CD4-positive, alpha-beta T cell treated with Interleukin-17A for 1 hour (primary cell): ENCODE results near the gene PAPPA.

Experiments
- DNase-seq: peaks from one replicate; pipeline ENCODE4 v3.0.0-alpha.2; 2020

Gene PAPPA

DNA sequence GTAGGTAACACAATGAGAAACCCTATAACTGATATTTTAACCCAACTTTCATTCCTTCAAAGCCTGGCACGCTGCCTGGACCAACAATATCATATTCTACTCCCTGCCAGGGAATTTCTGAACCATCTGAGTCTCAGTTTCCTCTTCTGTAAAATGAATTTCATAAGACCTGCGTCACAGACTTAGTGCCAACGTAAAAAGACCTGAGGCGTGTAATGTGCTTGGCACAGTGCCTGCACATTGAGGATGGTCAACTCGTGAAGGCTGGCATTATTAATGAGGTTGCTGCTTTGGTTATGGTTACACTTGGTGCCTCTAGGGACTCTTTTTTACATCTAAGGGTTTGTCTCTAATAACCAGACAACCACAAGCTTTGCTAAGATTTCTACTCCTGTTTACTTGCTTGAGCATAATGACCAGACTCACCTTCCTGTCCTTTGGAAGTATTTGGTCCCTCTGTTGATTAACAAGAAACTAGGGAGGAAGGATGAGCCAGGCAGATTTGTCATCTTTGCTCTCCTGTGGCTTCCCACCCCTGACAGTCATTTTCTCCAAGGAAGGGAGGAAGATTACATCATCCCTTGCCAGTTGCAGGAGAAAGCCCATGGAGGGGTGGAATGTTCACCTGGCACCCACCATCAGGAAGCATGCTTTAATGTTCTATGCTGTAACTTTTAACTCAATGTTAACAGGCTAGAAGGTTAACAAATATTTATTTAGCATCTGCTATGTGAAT is 79.0 kb downstream of the PAPPA start:
- no peak for DNase-seq

DNA sequence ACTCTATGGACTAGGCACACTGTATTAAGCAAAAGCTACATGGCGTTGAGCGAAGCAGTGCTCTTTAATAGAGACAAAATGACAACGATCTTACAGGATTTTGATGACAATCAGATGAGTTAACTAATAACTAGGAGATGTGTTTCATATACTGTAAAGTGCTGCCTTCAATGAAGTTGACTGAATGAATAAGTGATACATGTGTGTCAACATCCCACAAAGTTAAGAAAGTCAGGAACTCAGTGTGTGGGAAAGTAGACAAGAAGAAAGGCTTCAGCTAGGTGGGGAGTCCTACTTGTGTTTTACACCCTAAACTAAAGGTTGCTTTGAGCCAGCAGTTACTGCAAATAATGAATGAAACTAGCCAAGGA is 79.6 kb downstream of the PAPPA start:
- no peak for DNase-seq

DNA sequence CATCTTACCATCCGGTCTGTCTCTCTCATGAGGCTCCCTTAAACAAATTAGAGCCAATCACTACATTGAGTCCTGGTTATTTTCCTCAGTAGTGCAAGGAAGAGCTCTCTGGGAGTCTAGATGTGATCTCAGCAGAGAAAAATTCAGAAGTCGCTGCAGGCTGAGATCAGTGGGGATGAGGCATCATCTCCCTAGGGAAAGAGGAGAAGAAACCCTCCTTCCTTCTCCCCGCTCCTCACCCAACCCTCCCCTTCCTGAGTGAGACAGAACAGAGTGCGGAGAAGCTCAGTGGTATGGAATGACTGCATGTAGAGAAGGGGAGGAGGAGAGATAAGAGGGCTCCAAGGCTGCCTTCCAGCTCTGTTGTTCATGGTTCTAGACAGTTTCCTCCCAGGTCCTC is 80.5 kb downstream of the PAPPA start:
- DNase-seq: no peak

DNA sequence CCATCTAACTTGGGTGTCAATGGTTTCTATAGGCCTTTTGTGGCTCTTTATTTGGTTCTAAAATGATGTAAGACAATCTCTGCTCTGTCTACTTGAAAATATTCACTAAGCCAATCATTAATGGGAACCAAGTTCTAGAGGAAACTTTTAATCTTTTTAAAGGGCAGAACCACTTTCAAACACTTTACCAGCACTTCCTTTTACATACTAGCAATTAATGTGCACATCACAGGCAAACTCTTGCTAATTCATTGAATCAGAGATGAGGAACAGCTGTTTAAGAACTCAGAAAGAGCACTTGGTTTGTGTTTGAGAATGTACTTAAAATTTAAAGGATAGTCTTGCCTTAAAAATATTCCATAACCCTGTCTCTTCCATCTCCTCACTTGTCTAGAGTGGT is 83.4 kb downstream of the PAPPA start:
- no peak for DNase-seq

DNA sequence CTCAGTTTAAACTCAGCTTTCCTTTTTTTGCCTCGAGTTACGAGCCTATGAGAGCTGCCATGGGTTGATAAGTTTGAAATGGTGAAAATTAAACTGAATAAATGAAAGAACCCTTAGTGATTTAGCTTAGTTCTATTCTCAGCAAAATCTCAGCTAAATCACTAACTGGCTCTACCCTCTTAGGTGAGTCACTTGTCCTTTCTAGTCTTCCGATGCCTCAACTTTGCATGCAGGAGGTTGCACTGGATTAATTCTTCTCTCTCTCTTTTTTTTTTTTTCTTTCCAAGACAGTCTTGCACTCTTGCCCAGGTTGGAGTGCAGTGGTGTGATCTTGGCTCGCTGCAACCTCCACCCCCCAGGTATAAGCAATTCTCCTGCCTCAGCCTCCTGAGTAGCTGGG is 83.9 kb downstream of the PAPPA start:
- DNase-seq: no peak

DNA sequence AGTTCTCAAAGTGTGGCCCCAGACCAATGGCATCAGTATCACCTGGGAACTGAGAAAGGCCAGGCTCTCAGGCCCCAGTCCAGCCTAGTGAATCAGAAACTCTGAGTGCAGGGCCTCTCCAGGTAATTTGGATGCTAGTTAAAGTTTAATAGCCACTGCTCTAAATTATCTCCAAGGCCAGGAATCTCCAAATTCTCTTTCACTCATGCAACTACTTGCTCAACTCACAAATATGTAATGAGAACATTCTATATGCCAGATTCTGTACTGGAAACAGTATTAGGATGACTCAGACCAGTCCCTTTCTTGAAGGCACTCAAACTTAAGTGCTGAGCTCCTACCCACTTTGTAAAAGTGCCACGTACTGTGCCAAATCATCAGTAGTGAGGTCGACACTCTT is 84.6 kb downstream of the PAPPA start:
- no peak for DNase-seq

DNA sequence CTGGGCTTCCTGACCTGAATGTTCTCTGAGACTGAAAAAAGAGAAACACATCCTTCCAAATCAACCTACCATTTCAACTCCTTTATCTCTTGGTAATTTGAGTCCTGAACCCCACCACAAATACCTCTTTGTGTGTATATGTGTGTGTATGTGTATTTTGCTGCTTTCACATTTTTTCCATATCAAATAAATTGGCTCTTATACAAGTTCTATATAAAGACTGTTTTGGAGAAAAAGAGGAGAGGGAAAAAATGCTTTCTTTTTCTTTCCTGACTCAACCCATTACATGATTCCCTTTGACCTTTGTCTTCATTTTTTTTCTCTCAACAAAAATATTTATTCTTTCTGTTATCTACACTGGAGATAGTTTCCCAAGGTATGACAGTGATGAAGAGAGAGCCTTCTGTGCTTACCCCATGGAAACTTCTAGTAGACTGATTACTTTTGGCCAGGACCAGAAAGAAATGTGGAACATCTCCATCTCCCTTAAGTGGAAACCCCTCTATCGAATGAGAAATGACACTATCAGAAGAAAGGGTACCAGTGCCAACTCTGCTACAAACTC is 85.3 kb downstream of the PAPPA start:
- DNase-seq: no peak

DNA sequence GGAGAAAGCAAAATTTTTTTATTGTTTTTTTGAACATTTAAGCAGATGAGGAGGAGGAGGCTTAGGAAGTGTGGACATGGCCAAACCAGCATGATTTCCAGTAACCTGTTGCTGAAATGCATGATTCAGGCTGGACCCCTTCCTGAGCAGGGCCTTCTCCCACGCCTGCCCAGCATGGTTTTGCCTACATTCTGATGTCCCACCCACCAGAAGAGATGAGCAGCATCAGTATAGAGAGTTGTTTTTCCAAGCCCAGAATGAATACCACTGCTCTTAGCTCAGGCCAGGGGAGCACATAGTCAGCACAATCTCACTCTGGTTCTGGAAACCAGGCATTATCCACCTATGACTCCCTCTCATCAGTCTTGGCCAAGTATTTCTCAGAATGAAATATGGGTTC is 90.1 kb downstream of the PAPPA start:
- DNase-seq: no peak

DNA sequence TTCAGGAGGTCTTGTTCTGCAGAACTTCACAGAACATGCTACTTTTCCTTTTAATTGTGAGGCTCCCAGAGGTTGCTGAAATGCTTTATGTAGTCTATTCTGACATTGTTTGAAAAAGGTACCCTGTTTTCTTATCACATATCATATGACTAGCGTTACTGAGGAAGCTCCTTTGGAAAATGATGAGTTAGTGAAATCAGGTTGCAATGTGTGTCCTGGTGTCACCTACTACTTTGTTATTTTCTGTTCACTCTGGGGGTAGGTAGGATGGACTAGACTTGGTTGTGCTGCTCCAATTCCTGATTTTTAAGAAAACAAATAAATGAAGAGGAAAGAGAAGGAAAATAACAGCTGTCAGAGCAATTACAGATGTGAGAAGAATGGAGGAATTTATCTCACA is 93.7 kb downstream of the PAPPA start:
- no peak for DNase-seq

DNA sequence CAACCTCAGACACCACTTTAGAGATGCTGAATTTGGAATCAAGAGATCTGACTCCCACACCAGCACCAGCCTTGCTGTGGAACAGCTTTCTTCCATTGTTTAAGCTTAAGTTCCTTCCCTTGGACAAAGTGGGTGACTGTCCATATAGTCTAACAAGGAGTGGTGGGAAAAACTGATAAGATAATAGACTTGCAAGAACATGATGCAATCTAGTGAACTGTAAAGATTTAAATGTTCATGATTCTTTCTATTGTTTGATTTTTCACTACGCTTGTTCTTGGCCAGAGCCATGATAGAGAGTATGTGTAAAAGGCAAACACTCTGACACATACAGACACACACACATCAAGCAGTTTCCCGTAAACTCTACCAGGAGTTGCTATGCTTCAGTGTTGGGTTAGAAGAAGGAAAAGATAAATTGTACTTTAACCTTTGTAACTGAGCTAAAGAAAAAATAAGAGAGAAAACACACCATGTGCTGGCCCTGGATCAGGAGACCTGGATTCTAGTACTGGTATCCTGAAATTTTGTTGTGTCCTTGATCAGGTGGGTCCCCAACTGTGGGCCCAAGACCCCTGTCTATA is 94.3 kb downstream of the PAPPA start:
- no peak for DNase-seq

DNA sequence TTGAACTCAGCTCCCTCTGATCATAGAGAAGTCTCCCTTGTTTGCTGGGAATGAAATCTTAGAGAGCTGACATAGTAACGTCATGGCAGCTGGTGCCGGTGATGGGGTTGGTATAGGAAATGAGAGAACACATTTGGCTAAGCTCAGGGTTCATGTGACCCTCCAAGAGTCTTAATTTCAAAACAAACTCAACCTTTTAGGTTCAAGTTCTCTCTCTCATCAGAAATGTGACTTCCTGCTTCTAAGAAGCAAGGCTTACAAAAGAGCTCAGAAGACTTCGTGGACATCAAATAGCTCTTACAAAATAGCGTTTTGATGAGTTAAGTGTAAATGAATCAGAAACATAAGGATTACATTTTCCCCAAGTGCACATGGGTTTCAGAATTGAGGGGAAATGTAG is 97.3 kb downstream of the PAPPA start:
- no peak for DNase-seq

DNA sequence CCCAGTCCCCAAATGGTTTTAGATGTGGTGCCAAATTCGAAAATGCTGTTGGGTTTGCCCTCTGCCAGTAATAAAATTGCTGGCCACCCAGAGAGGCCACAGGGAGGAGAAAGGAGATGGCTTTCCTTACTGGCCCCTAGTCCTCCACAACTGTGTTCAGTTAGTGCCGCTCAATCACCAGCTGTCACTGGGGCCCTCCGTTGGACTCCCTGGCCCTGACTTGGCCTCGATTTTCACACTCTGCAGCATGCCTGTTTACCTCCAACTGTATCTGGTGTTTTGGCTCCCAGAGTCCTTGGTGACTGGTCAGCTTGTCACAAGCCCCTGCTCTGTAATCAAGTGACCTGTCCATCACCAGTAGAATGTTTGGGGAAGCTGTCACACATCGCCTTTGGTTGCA is 97.8 kb downstream of the PAPPA start:
- no peak for DNase-seq

DNA sequence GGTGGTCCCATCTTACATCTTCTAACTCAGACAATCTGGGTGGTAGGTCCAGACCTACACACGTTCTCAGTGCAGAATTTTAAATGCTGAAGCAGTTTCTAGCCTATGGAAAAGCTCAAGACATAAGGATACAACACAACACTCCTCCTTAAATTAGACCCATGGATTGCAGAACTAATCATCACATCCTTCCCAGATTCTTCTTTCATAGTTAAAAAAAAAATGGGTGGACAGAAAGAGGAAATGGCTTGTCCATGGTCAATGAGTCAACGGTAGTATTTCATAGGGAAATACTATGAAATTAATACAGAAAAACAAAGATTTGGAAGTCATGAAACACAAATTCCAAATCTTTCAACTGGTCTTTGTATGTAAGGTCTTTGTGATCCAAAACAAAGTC is 106.9 kb downstream of the PAPPA start:
- DNase-seq: no peak

DNA sequence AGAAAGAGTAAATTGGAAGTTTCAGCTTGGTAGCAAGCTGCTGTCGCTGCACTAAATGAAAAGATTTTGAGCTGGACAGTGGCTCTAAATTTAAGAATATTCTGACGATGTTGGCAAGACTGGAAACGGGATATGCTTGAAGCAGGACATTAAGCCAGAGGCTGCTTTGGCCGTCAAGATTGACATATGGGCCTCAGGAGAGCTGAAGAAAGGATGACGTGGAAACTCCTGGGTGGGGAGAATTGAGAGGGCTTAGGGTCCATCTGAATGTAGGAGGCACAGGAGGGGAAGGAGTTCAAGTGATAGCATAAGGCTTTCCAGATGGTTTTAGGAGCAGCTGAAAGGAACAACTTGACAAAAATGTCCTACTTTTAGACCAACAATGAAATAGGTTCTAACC is 108.9 kb downstream of the PAPPA start:
- no peak for DNase-seq

DNA sequence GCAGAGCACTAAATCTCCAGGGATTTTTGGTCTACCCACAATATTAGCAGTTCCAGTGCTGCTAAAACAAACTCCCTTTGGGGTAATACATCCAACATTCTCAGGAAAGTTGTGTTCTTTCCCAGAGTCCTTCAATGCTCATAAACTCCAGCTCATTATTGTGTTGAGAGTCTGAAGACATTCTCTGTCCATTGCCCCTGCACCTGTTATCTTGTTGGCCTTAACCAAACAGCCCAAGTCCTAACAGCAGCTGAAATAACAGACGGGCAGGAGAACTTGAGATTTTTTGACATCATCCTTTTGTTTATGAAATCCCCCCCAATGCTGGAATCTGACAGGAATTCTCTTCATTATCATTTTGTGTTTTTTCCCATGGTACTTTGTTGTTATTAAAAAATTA is 110.8 kb downstream of the PAPPA start:
- DNase-seq: no peak

DNA sequence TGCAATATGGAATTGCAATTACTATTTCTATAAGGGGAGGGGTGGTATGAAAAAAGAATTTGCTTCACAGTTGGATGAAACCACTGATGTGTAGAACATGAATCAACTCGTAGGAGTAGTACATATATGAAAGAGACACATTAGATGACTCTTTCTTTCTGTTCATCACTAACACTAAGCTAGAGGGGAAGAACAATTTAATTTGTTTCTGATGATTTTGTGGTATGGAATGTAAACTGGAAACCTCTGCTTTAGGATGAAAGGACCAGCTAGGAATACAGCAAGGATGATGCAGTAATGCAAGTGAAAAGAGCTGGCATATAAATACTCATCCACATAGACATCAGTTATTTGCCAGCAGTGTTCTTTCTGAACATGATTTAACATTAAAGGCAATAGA is 113.4 kb downstream of the PAPPA start:
- no peak for DNase-seq

DNA sequence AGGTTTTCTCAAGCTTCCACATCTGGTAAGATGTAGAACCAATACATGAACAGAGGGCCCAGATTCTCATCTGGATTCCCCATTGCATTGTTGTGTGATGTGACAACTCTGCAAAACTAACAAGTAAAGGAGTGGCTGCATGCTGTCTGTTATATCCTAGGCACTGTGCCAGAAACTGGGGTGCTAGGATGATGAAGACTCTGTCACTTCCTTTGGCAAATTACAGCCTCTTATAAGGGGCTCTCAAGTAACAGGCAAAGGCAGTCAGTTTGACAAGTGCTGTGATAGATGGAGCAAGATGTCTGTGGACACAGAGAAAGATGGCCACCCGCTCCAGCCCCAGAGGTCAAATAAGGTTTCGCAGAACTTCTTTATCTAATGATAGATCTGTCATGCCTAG is 115.7 kb downstream of the PAPPA start:
- DNase-seq: no peak

DNA sequence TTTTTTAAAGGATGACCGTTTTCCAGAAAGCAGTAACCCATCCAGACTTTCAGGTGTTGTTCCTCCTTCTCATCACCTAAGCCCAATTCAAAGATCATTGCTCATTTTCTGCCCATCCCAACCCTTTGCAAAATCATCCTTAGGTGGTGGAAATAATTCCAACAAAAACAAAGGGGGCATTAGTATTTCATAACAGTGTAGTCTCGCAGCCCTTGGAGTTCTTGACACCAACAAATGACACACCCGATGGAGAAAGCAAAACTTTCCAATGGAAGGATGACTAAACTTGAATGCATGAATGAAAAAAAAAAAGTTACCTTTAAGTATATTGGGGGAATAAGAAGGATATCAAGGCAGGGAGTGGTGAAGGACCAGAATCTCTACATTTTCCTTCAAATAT is 117.0 kb downstream of the PAPPA start:
- DNase-seq: no peak

DNA sequence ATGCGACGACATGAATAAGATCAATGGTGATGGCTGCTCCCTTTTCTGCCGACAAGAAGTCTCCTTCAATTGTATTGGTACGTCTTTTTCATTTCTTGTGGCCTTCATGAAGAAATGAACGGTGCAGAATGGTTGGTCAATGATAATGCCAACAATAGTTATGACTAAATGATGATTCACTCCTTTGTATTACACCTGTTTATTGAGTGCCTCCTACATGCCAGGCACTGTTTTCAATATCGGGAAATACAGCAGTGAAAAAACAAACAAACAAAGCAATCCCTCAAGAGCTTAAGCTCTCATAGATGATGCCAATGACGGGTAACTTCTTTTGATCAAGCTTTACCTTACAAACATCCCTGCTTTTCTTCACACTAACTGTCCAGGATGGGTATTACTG is 117.7 kb downstream of the PAPPA start:
- DNase-seq: no peak

DNA sequence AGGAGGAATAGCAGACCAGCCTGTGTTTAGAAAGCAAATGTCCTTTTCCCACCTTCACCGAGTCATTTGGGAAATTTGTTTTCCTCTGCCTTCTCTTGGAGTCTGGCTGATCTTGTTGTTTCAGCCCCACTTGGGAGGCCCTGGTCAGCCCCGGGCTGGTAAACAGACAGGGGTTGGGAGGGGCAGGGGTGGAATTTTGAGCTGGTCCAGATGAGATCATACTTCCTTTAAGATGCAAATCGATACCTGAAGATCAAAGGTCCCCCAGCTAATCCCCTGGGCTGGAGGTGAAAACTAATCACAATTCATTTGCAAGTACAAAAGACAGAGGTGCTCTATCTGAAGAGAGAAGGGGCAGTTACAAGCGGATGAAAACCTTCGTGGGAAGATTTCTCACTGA is 118.4 kb downstream of the PAPPA start:
- DNase-seq: no peak

DNA sequence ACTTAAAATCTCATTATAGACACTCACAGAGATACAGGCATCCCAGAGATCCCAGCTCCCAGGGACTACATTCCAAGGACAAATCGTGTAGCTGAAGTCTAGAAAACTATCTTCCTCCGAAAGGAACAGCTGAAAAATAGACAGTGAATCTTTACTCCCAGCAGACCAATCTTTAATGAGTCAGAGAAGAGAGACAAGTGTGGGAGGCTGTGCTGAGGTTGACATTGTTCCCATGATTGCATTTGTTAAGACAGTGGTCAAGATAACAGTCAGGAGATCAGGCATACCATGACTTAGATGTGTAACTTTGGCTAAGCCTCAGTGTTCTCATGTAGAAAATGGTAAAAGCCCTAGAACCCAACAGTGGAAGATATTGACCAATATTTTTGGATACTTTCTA is 120.7 kb downstream of the PAPPA start:
- no peak for DNase-seq

DNA sequence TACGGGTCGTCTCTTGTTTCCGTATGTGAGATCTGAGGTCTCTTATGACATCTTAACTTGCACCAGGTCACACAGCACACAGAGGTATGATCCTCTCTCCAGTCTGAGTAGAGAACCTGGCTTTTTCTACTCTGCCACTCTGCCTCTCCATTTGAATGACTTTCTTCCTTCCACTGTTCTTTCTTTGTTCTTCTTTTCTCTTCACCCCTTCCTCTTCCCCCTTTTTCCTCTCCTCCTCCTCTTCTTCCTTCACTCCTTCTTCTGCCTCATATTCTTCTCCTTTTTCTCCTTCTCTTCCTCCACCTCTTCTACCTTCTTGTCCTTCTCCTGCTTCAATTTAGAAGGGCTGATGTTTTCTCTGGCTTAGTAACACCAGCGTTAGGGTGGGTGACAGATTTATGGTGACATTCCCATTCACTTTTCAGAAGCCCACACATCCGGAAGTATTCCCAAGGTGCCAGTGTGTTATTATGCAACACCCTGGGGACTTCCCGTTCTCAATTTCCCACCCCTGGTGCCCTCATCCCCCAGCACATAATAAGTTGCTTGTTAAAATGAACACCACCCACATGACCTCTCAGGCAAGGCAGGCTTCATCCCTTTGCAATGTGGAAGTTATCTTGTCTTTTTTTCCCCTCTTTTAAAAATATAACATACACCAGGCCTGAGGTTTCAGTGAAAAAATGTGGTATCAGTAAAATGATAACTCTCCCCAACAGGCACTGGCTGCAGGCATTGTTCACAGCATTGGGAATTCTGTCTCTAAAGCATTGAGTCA is 122.0 kb downstream of the PAPPA start:
- no peak for DNase-seq

DNA sequence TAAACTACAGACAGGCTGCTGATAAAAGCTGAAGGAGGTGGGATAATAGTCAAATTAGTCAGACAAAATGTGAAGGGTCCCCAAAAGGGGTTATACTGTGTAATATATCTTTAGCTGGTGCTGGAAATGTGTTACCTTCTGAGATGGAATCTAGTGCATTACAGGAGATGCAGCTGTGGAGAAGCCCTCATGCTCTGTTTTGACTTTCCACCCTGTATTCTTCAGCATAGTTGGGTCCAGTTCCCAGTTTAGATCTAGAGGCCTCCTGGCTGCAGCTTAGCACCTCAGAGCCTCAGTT is 122.6 kb downstream of the PAPPA start:
- no peak for DNase-seq

DNA sequence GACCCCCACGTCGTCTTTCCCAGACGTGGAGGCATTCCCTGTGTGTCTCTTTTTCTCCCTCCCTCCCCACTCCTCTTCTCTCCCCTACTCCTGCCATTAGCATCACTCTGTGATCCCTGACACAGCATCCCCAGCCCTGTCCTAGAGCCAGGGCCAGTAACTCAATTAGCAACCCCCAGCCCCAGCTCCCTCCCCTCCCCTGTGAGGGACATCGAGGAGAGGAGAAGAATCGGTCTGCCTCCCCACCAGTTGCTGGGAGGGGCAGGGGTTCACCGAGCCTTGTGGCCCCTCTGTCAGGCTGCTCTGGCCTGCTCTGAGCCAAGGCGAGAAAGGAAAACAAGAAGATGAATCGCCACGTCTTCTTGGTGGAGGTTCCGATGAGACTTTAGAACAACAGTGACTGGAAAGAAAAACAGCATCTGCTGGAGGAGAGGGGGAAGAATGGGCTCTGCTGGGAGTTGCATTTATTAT is 123.1 kb downstream of the PAPPA start:
- DNase-seq: no peak
